GM20431 (cell line): Measurements from ENCODE around the gene RASGRP3.

Experiments used
- in situ Hi-C: fragments of 300-500 bp; cut with MseI, MboI; formaldehyde crosslinking; loops from one replicate; pipeline ENCODE4 v1.15.0; 2020; ENCODE audit warnings: low sequenced_read_pairs; ENCODE audit not compliant: unreplicated experiment

The RASGRP3 gene

DNA sequence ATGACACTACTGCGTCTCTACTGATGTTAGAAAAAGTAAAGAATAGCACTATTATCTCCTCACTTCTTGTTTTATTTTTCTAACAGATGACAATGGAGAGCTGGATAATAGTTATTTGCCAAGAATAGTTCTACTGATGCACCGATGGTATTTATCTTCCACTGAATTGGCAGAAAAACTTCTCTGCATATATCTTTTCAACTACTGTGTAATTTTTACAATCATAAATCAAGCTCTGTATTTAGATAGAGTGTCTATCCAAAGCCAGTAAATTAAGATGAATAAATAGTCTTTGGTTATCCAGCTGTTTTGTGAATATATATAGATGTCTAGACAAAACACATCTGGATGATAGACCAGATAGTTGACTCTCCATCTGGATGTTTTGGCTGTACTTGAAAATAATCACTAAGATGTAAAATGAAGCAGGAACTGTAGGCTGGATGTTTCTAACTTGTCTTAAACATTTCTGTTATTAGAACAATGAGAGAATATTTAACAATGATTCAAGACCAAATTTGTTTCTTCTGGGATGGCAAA, 40.1 kb downstream of the RASGRP3 start:
- in situ Hi-C loops, result no loop called here

DNA sequence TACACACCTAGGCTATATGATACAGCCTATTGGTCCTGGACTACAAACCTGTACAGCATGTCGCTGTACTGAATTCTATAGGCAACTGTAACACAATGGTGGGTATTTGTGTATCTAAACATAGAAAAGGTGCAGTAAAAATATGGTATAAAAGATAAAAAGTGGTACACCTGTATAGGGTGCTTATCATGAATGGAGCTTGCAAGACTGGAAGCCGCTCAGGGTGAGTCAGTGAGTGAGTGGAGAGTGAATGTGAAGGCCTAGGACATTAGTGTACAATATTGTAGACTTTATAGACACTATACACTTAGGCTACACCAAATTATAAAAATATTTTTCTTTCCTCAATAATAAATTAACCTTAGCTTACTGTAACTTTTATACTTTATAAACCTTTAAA, 41.8 kb downstream of the RASGRP3 start:
- in situ Hi-C loops, result no loop called here

DNA sequence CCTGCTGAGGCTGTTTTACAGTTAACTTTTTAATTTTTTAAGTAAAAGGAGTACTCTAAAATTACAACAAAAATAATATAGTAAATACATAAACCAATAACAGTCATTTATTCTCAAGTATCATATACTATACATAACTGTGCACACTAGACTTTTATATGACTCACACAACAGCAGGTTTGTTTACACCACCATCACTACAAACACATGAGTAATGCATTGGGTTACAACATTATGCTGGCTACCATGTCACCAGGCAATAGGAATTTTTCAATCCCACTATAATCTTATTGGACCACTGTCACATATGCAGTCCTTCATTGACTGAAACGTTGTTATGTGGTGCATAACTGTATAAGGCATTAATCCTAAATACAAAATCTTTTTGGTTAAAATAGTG, 42.5 kb downstream of the RASGRP3 start:
- in situ Hi-C loops, result no loop called here

DNA sequence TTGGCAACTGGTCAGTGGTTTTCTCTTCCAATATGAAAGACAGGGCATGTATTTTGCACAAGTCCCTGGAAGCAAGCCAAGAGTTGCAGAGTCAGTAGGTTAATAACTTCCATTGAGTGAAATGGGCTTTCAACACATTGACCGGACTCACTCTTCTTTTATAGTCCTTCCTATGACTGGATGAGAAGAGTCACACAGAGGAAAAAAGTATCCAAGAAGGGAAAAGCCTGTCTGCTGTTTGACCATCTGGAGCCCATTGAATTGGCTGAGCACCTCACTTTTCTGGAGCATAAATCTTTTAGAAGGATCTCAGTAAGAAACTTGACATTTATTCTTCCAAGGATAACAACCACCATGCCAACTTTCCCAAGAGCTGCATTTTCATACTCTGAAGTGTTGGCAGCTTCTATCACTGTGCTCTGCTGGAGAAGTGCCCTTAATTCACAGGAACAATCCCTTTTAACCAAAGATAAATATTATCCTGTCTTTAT, 45.4 kb downstream of the RASGRP3 start:
- in situ Hi-C loops, result no loop called here

DNA sequence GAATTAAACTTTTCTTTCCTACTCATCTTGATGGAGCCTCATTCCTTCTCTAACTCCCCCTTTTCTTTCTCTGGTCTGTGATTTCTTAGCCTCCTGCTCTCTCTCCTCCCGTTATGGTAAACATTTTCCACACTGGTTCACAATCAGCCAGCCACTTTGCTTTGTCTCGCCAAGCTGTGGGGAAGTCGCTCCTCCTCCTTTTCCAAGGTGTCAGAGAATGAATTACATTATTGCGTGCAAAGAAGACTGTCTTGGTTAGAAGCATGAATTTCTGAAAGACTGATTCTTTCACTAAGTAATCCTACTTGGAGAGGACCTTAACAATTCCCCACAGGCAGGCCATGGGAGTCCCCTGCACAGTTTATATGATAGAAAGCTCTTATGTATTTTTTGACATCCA, 46.1 kb downstream of the RASGRP3 start:
- in situ Hi-C loops, result no loop called here

DNA sequence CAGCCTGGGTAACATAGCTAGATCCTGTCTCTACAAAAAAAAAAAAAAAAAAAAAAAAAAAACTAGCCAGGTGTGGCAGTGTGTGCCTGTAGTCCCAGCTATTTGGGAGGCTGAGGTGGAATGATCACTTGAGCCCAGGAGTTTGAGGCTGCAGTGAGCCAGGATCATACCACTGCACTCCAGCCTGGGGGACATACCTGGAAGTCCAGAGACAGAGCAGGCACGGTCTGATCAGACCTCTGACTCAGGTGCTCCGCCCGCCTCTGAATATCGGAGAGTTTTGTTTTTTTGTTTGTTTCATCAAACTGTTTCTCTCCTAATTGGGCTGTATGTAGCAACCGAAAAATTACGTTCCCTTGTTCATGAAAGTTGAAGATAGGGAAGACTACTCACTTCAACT, 49.2 kb downstream of the RASGRP3 start:
- in situ Hi-C loops, result no loop called here

DNA sequence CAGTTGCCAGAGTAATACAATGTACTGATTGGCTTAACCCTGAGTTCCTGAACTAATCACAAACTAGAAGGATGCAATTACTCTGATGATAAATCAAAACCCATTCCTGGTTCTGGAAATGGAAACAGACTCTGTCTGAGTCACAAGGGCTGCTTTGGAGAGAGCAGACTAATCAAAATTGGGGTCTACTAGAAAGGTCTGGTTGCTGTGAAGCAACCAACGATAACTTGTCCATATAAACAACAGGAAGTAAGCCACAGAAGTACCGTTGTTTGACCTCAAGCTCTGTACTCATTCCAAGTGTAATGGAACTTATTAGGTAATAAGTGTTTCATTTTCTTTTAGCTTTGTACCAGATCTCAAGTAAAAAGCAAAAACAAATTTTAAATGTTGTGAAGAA, 49.7 kb downstream of the RASGRP3 start:
- in situ Hi-C loops, result no loop called here

DNA sequence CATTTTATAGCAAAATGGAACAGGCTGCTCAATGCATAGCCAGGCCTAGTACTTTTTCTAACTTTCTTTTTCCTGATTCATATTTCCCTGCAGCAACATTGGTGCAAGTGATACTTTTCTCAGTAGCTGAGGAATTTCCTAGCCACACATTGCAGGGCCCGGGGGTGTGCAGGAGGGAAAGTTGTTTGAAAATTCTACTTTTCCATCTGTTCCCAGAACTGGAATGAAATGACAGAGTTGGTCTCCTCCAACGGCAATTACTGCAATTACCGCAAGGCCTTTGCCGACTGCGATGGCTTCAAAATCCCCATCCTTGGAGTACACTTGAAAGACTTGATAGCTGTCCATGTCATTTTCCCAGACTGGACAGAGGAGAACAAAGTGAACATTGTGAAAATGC, 50.5 kb downstream of the RASGRP3 start:
- in situ Hi-C loops, result no loop called here

DNA sequence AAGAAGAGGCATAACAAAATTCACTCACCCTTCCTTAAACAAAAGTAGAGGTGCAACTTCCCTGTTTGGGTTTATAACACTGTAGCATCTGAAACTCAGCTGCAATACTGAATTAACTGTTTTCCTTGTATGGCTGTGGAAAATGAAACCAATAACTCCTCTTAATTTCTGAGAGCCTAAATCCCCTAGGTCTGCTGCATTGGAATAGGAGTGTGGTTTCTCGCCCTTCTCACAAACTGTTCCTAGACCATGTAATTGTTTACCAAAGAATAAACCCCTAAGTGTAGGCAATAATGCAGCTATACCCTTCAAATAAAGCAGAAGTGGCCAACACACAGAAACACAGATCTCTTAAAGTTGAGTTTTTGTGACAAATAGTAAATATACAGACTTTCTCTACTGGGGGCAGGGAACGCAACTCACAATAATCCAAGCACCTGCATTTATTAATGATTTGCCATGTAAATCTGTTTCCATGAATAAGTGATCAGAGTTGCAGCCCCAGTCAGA, 52.0 kb downstream of the RASGRP3 start:
- in situ Hi-C loops, result no loop called here

DNA sequence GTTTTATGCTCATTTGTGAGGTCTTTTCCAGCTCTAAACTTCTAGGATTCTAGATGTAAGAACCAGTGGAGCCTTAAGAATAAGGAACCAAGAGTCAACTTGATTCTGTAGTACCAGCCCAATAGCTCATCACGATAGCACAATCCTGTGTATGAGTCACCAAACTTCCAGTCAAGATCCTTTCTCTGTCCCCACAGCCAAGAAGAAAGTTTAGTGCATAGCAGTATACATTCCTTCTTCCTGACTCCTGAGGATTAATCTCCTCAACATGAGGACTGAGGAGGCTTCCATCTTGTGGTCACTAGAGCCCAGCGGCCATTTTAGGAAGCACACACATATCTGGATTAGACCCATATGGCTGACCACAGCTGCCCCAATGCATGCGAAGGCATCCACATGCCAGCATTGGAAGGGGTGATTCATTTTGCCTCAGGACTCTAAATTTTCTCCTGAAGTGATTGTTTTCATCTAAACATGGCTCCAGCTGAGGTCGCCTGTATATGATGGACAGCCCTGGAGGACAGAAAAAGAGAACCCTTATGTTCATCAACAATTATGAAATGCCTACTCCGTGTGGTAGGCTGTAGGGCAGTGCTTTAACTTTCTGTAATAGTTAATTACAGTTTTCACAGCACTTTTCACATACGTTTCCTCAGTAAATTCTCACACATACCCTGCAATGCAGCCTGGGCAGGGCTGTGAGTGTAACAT, 53.5 kb downstream of the RASGRP3 start:
- in situ Hi-C loops, result no loop called here

DNA sequence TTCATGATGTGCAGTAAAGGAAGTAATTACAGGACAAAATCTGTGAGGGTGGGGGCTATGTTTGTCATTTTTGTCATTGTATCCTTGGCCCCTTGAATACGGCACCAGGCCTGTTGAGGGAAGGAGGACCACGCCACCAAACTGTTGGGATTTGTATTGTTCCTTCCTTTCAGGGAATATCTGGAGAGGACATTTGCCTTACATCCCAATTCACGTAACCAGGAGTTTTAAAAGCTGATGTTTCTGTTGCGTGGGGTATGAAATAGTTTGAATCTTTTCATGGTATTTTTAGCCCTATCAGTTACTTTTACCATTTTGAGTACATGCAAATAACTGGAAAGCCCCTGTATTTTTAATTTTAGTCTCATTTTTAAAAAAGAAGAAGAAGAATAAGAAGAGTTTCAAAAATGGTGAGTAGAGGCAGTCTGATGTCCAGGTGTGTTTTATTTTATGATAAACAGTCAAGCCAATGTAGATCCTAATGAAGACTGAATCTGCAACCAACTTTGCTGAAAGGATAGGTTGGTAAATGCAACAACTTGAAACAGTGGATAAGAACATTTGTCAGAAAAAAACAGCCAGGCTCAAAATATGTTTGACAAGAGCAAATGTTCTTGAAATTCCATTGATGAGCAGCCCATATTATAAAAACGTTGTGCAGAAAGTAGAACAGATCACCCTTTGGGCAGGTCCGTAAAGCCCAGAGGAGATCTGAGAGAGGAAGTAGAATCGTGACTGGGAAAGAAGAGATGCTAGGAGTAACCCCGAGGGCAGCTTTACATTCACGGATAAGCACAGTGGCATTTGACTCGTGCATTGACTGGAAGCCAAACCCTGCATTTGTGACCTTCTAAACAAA, 54.5 kb downstream of the RASGRP3 start:
- in situ Hi-C loops, result no loop called here

DNA sequence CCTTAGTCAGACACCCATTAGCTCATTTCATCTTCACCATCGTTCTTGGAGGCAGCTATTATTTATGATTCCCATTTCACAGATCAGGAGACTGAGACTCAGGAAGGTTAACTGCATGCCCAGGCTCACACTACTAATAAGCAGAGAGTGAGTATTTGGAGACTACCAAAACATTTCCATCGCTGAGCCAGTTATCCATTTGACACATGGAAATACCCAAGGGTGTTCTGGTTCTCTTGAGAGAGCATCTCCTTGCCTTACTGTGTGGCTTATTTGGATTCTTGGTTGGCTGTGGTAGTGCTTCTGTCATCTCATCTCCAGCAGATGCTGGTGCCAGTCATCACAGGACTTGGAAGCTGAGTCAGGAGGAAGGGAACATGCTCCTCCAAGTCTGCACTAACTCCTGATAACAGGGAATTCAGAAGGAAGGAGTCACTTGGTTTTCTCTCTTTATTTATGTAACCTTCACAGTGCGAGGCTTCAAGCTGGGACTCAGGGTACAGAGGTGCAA, 55.2 kb downstream of the RASGRP3 start:
- in situ Hi-C loops, result no loop called here

DNA sequence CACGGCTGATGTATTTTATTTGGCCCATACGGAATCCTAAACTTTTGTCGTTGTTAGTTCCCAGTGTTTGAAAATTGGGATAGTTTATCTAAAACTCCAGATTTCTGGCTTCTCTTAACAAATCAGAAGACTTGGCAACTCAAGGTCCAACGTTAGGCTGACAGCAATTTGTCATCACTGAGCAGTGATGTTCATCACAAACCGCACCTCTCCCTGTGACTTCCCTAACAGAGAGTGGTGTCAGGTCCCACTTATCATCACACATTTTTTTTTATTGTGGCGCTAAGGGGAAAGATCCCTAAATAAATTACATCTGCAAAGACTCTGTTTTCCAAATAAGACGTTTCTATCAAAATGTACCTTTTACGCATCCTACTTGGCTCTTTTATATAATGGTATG, 55.7 kb downstream of the RASGRP3 start:
- in situ Hi-C loops, result no loop called here

DNA sequence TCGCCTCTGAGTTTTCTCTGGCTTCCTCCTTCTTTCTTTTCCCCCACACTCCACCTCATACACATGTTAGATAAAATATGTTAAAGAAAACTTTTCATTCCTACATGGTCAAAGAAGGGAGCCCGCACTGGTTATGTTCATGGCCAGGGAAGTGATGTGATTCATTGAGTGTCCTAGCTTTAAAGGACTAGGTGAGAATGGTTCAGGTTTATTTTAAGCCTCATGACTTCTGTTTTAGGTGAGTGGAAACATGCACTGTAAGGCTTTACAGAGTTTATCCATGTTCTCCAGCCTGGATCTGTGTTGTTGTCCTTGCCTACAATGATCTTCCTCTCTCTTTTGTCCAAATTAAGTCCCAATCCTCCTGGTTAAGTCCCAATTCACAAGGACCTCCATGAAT, 56.5 kb downstream of the RASGRP3 start:
- in situ Hi-C loops, result no loop called here

DNA sequence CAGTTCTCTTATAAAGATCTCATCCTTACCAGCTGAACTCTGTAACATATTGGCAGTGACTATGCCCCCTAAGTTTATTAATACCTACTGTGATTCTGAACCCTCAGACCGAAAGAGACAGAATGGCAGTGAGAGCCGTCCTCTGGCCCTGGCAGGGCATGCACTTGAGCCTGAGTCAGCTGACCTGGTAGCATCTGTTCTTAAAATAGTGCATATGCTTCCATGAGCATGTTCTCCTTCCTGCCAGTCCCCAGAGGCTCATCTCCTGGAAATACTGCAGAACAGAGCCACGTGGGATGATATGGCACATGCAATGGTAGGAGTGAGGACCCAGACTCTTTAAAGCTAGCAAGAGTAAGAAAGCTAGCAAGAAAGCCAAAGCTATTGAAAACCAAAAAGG, 59.0 kb downstream of the RASGRP3 start:
- in situ Hi-C loops, result no loop called here

DNA sequence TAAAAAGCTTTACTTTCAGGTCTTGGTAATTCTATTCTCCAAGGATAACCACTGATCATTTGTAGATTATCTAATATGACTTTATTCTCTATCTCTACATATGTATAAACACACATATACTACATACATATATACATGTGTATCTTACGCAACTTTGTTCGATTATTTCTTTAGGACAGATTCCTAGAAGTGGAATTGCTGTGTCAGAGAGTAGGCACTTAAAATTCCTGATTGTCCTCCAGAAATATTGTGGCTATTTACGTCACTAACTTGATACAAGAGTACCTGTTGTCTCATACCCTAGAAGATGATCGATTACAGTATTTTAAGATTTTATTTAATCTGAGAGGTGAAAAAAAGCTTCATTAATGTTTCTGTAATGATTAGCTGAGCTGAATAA, 64.8 kb downstream of the RASGRP3 start:
- in situ Hi-C loops, result no loop called here

DNA sequence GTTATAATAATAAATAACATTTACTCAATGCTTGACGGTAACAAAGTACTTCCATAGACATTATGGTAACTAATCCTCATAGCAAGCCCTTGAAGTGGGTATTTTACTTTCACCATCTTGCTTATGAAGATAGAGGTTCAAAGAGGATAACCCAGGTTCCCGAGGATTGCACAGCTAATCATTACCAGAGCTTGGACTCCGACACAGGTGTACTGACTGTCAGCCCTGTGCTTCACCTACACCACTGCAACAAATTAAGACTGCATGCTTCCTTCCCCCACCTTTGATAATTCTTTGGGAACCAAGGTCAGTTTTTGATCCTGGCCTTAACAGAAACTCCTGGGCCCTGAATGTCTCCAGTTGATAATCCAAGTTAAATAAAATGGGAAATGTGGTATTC, 73.8 kb downstream of the RASGRP3 start:
- in situ Hi-C loops, result no loop called here

DNA sequence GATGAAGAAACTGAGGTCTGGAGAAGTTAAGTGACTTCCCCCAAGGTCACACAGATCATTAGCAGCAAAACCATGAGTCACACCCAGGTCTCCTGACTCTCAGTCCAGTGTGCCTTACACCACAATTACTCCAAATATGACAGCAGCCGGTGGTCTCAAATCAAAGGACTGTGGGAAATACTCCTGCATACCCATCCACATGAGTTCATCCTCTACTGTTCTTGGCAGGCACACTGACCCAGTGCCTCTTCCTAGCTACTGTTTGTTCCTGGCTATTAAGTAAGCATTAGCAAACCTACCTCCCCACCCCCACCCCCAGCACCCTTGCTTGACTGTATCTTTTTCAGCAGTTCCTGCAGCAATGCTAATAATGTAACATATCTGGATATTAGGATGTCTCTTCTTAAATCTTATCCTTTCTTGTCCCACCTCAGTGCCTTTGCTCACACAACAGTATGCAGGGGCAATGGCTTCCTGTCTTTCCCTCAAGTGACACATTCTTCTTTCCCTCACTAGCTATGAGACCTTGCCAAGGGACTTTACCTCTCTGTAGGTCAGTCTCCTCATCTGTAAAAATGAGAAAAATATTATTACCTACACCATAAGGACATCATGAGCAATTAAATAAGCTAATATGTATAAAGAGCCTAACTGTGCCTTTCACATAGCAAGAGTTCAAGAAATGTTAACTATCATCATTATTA, 76.5 kb downstream of the RASGRP3 start:
- in situ Hi-C loops, result no loop called here

DNA sequence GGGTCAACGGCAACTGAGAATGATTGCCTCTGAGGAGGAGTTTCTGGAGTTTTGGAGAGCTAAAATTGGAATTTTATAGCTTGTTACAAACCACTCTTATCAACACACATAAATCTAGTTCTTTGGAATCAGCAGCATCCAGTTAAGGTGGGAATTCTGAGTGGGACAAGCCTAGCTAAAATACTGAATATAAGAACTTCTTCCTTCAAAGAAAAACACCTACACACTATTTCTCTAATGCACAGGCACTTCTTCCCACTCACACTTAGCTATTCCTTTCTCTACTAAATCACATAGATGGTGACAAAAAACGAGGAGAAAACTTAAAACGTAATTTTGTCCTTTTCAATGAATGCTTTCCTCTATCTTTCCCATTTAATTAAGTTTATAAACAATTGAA, 79.2 kb downstream of the RASGRP3 start:
- in situ Hi-C loops, result no loop called here

DNA sequence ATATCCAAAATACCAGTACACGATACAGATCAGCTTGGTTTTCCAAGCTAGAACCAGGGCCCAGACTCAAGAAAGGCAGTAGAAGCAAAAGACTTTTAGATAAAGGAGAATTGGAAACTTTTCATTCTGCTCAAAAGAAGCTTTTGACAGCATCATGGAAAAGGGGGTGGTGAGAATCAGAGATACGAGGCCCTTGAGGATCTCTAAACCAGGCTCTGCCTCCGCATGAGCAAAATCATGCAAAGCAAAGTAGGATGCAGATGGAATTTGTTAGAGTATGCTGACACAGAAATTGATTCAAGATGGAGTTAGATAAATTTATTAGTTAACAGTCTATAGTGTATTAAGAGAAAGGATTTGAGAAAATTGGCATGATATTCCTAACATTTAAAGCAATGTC, 82.9 kb downstream of the RASGRP3 start:
- in situ Hi-C loops, result no loop called here
